Activated CD8-positive, alpha-beta memory T cell treated with anti-CD3 and anti-CD28 coated beads for 4 hours (primary cell): Measurements from ENCODE around the gene ITIH5.

Experiments
- DNase-seq, 2 donors: peaks; one replicate each; pipeline ENCODE4 v3.0.0-alpha.2; 2020; ENCODE audit warnings: low read depth in 2 of 2

ITIH5 gene

DNA sequence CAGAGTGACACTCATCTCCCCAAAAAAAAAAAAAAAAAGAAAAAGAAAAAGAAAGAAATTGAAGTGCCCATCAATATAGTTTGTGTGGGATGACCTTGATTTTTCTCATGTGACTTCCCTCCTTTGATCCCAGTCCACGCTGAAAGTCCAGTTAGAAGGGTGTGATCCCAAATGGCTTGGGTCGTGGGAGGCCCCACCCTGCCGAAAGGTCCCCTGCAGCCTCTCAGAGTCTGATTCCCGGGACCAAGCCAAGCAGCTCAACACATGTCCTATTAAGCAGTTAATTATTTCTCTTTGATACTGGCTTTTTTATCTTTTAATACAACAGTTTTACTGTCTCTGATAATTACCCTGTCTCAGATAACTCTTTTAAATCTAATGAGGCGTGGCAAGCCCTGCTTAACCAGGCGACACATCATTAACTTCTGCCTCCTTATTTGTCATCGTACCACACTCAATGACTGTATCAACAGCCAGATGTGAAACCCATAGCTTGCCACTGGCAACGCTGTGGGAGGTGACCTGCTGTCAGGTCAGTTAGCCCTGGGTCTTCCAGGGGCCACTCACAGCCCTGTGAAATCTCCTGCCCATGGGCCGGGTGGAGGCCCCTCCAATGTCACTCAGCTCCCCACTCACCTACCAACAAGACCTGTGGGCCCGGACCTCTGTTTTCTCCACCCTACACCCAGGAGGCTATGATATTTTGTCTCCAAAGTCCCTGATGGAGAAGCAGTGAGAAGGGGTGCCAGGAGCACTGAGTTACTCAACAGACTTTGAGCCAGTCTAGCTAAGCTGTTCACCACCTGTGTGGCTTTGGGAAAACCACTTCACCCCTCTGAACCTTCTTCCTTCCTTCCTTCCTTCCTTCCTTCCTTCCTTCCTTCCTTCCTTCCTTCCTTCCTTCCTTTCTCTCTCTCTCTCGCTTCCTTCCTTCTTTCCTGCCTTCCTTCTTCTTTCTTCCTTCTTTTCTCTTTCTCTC is 146.0 kb downstream of the ITIH5 start:
- DNase-seq, result no peak

DNA sequence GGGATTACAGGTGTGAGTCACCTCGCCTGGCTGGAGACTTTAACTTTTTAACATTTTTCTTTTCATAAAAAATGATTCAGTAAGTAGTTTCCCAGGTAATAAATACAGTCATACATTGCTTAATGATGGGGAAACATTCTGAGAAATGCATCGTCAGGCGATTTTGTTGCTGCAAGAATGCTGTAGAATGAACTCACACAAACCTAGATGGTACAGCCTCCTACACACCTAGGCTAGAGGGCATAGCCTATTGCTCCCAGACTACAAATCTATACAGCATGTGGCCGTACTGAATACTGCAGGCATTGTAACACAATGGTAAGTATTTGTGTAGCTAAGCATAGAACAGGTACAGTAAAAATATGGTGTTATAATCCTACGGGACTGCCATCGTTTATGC is 147.4 kb downstream of the ITIH5 start:
- DNase-seq, result no peak

DNA sequence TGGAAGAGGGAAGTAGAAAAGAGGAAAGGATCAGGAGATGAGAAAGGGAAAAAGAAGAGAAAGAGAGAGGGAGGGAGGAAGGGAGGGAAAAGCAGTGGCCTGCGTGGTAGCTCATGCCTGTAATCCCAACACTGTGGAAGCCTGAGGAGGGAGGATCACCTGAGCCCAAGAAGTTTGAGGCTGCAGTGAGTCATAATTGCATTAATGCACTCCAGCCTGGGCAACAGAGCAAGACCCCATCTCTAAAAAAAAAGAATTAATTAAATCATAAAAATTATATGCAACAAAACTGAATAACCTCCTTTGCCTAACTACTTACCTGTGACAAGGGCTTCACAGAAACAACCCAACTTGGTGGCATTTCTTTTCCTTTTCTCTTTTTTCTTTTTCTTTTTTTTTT is 148.1 kb downstream of the ITIH5 start:
- DNase-seq, result no peak

DNA sequence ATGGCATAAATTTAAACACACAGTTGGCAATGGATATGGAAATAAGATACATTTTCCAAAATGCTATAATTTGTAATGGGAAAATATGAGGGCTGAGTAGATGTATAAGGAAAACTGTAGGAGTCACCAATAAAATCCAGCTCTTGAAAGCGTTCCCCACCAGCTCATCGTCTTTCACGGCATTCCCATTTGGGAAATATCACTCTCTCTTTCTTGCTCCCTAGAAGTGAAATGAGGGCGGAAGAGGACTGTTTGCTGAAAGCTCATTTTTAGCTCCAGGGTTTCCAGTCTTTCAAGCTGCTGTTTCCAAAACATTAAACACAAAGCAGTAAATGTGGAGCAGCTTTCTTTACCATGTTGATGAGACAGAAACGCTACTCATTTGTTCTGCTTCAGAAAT is 151.3 kb downstream of the ITIH5 start:
- DNase-seq, result no peak

DNA sequence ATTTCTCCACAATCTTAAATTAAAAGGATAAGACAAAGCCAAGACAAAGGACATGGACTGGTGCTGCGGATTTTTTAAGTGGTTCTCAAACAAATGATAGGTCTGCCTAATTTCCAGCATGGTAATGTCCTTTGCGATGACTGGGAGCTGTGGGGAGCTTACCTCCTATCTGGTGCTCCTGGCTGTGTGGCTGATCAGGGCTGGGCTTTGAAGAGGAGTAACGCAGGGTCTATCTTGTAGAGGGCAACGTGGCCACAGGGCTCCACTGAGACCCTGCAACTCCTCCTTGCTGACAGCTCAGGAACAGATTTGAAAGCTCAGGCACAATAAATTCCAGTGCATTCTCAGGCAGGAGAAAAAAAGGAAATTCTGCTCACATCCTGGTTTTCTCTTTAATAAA is 152.8 kb downstream of the ITIH5 start:
- no peak for DNase-seq

DNA sequence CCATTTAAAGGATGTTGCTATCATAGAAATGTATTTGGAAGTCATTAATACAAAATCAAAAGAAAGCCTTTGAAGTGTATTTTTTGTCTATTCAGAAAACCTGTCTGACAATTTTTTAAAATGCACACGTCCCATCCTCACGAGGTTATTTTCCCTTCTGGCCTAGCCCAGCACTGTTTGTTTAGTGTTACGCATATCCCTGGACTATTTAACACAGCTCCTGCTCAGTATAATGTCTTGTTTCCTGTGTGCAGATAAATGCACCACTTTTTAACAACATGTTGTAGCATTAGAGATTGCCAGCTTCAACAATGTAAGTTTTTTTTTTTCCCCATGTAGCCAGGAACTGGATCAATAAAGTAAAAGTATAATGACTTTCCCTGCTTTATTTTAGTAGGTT is 153.3 kb downstream of the ITIH5 start:
- DNase-seq, result no peak

DNA sequence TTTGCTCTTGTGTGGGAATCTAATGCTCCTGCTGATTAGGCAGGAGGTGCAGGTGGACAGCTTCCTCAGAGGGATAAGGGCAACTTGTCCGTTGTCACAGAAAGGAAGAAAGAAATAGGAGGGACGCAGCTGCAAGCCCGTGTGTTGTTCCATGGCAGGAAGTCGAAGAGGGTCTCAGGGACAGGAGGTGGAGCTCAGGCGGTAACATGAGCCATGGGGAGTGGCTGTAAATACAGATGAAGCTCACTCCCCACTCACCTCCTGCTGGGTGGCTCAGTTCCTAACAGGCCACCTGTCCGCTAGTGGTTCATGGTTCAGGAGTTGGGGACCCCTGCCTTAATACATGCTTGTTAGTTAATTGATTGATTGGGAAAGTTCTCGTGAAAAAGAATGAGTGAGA is 154.3 kb downstream of the ITIH5 start:
- no peak for DNase-seq

DNA sequence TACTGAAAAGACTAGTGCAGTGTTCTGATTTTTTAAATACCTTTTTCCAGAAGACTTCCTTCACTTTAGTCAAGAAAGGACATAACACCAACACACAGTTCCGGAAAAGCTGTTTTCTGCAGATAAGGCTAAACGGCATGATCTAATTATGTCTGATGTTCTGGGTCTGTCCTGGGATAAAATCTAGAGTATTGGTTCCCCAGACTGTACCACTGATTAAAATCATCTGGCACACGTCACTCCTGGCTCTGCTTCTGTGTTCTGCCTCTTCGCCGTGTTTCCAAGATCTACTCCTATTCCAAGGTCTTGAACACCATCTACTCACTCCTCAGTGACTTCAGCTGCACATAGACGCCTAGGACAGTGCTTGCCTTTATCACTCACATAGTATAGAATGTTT is 155.2 kb downstream of the ITIH5 start:
- DNase-seq, result no peak
